ENCODE results near the gene PCID2. TPM values are rescaled to one million over a fixed set of nuclear protein-coding genes. Genes with fewer than 3 reads are reported as not detected.

PCID2 gene
- total RNA-seq, 1 donor from 2014 or later: 51.2 TPM

- no peak for TF ChIP-seq CTCF (IDR thresholded peaks at IDR 0.05; ENCODE audit: unreplicated experiment)
- no peaks in the 10 kb centered on the region for H3K27me3 Mint-ChIP-seq (ENCODE audit: low read depth)
- H3K36me3 Mint-ChIP-seq: peaks cover 42% of the 10 kb centered on the region
- no peaks in the 10 kb centered on the region for H3K9me3 Mint-ChIP-seq
- H3K4me3 Mint-ChIP-seq: no peak overlapping the region
- no peak overlapping the region for H3K27ac Mint-ChIP-seq
- H3K4me1 Mint-ChIP-seq: no peaks in the 10 kb centered on the region
- no peak for DNase-seq (ENCODE audit: low spot score in 2 of 2, unreplicated experiment in 2 of 2)
Observed at GRCh38 chr13:113192902-113193301, 15.6 kb downstream of the PCID2 start.

- peaks cover 39% of the 10 kb centered on the region for H3K36me3 Mint-ChIP-seq
- DNase-seq (ENCODE audit: low spot score in 2 of 2, unreplicated experiment in 2 of 2): no peak
- TF ChIP-seq CTCF (IDR thresholded peaks at IDR 0.05; ENCODE audit: unreplicated experiment): no peak
Observed at GRCh38 chr13:113192279-113192678, 16.2 kb downstream of the PCID2 start.

DNA sequence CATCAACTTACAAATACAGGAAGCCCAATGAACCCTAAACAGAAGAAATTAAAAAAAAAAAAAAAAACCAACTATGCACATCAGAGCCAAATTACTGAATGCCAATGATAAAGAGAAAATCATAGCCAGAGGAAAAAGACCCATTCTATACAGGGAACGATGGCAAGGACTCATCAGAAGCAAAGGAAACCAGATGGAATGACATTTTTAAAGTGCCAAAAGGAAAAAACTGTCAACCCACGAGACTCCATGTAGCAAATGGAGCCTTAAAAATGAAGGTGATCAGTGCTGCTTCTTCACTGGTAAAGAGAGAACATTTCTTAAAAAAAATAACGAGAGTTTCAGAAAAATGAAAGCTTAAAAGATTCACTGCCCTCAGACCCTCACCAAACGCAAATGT, 18.3 kb downstream of the PCID2 start:
- Mint-ChIP-seq H3K9me3 (no peaks in the 10 kb centered on the region), H3K4me3 (no peak overlapping the region), H3K4me1 (no peaks in the 10 kb centered on the region), H3K36me3 (peaks cover 28% of the 10 kb centered on the region), H3K27me3 (ENCODE audit: low read depth) (no peaks in the 10 kb centered on the region), H3K27ac (no peak overlapping the region)
- no peak for DNase-seq (ENCODE audit: low spot score in 2 of 2, unreplicated experiment in 2 of 2)
- no peak for TF ChIP-seq CTCF (IDR thresholded peaks at IDR 0.05; ENCODE audit: unreplicated experiment)

More at GRCh38 chr13:113192279-113192678, 16.2 kb downstream of the PCID2 start:
- H3K4me1 Mint-ChIP-seq: no peaks in the 10 kb centered on the region
- no peaks in the 10 kb centered on the region for H3K27me3 Mint-ChIP-seq (ENCODE audit: low read depth)
- no peak overlapping the region for H3K4me3 Mint-ChIP-seq
- H3K27ac Mint-ChIP-seq: no peak overlapping the region
- H3K9me3 Mint-ChIP-seq: no peaks in the 10 kb centered on the region

DNA sequence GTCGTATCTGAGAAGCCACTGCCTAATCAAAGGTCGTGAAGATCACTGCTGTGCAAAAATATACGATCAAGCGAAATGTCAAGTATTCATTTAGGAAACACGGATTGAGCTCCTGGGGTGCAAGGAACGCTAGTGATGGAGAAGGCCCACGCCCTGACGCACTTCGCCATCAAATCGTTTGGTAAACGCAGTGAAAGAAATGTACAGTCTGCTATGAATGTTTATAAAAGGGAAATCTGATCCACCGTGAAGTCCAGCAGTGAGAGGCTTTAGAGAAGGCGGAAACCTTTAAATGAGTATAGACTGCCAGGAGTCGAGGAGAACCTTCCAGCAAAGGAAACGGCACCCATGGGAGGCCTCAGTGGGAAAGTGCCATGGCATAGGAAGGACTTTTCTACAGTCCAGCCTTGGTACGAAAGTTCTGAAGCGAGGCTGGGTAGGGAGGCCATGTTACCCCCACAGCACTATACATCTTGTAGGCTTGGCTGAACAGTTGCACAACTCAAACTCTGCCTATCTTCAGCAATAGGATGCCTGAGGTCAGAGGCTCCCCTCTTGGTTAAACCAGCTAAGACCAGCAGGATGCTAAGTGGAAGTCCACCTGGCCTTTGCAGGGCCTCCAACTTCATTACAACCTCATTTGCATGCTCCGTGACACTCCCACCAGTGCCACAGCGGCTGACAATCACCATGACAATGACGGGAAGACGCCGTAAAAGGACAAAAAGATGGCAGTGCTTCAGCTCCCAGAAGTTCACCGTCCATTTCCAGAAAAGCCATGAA, 20.4 kb downstream of the PCID2 start:
- no peak for DNase-seq (ENCODE audit: low spot score in 2 of 2, unreplicated experiment in 2 of 2)
- Mint-ChIP-seq H3K27ac (no peak overlapping the region), H3K9me3 (no peaks in the 10 kb centered on the region), H3K36me3 (peaks cover 18% of the 10 kb centered on the region), H3K4me1 (no peaks in the 10 kb centered on the region), H3K27me3 (ENCODE audit: low read depth) (no peaks in the 10 kb centered on the region), H3K4me3 (no peak overlapping the region)
- TF ChIP-seq CTCF (IDR thresholded peaks at IDR 0.05; ENCODE audit: unreplicated experiment): no peak

DNA sequence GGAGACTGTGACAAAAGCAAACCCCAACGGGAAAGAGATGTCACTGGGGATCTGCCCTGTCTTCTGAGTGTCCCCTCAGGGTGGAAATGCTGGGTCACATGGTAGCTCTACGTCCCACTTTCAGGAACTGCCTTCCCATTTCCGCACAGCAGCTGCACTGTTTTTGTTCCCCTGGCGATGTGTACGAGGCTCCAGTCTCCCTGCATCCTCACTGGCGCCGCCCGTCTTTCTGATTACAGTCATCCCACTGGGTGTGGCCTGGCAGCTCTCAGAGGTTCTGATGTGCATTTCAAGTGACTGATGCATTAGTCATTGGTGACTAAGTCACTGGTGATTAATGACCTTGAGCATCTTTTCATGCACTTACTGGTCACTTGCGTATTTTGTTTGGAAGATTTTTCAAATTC, 21.2 kb downstream of the PCID2 start:
- no peak for TF ChIP-seq CTCF (IDR thresholded peaks at IDR 0.05; ENCODE audit: unreplicated experiment)
- no peak overlapping the region for H3K4me3 Mint-ChIP-seq
- no peak for DNase-seq (ENCODE audit: low spot score in 2 of 2, unreplicated experiment in 2 of 2)
- H3K36me3 Mint-ChIP-seq: peaks cover 18% of the 10 kb centered on the region
- H3K27ac Mint-ChIP-seq: no peak overlapping the region
- H3K27me3 Mint-ChIP-seq (ENCODE audit: low read depth): no peaks in the 10 kb centered on the region
- H3K9me3 Mint-ChIP-seq: no peaks in the 10 kb centered on the region
- H3K4me1 Mint-ChIP-seq: no peaks in the 10 kb centered on the region
